PFSK-1 (cell line): ENCODE measurements around the gene FCAMR.

Source experiments
- FOXP2 ChIP-seq: optimal IDR thresholded peaks from 2 replicates; pipeline ENCODE3; 2011; ENCODE audit warnings: borderline replicate concordance, control low read depth, inconsistent platforms; ENCODE audit not compliant: insufficient read depth; ENCODE audit errors: extremely low read length, extremely low read depth
- POLR2AphosphoS5 ChIP-seq: IDR thresholded peaks from 2 replicates; pipeline ENCODE4 v1.6.1; 2012; ENCODE audit warnings: low read depth, mild to moderate bottlenecking, control low read depth, low read length, moderate library complexity
- SIN3A ChIP-seq: IDR thresholded peaks from 2 replicates; pipeline ENCODE4 v1.6.1; 2012; ENCODE audit warnings: mild to moderate bottlenecking, low read length, moderate library complexity, borderline replicate concordance; ENCODE audit not compliant: insufficient read depth
- TAF1 ChIP-seq: IDR thresholded peaks from 2 replicates; pipeline ENCODE4 v1.6.1; 2012; ENCODE audit warnings: low read length, control low read depth, borderline replicate concordance; ENCODE audit not compliant: insufficient read depth
- TF ChIP-seq, protein P1 (sequence below), 2 experiments: IDR thresholded peaks; 2 replicates each; pipeline versions ENCODE4 v1.6.1 to v1.8.0; 2011 to 2012; ENCODE audit warnings: low read depth in 2 of 2, low read length in 2 of 2, control low read depth in 1 of 2, inconsistent platforms in 1 of 2, mild to moderate bottlenecking in 1 of 2, moderate library complexity in 1 of 2; ENCODE audit not compliant: insufficient read depth in 1 of 2

DNA sequence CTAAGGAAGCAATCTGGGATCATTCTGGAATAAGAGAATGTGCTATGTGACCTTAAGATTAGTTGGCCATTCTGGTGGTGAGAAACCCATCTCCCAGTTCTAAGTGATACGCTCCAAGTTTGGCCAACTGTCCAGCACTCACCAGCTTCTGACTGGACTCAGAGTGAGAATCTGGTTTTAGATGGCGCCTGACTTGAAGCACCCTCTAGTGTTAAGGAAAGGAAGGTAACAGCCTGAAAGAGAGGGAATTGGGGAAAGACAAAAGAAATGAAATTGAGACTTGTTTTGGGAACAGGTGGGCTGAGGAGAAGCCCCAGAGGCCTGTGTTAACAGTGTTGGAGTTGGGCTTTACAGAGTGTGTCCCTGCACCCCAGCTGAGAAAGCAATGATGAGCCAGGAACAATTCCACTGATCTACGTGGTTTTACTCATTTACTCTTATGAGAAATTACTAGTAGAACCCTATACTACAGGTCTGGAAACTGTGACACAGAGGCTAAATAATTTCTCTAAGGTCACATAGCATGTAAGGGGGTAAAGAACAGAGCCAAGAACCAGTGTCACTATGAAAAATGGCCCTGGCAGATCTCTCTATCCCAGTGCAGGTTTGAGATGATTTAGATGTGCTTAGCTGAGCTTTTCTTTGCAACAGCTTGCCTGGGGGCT lies 9.3 kb upstream of the FCAMR start:
- TF ChIP-seq SIN3A: no peak
- no peak for TF ChIP-seq POLR2AphosphoS5
- no peak for TF ChIP-seq TAF1
- TF ChIP-seq, protein P1, sequence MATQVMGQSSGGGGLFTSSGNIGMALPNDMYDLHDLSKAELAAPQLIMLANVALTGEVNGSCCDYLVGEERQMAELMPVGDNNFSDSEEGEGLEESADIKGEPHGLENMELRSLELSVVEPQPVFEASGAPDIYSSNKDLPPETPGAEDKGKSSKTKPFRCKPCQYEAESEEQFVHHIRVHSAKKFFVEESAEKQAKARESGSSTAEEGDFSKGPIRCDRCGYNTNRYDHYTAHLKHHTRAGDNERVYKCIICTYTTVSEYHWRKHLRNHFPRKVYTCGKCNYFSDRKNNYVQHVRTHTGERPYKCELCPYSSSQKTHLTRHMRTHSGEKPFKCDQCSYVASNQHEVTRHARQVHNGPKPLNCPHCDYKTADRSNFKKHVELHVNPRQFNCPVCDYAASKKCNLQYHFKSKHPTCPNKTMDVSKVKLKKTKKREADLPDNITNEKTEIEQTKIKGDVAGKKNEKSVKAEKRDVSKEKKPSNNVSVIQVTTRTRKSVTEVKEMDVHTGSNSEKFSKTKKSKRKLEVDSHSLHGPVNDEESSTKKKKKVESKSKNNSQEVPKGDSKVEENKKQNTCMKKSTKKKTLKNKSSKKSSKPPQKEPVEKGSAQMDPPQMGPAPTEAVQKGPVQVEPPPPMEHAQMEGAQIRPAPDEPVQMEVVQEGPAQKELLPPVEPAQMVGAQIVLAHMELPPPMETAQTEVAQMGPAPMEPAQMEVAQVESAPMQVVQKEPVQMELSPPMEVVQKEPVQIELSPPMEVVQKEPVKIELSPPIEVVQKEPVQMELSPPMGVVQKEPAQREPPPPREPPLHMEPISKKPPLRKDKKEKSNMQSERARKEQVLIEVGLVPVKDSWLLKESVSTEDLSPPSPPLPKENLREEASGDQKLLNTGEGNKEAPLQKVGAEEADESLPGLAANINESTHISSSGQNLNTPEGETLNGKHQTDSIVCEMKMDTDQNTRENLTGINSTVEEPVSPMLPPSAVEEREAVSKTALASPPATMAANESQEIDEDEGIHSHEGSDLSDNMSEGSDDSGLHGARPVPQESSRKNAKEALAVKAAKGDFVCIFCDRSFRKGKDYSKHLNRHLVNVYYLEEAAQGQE (IDR thresholded peaks at IDR 0.05; ENCODE audit: insufficient read depth in 1 of 2, low read depth in 2 of 2, low read length in 2 of 2): peak in 1 of 2 experiments; percentile 67; a peak in 1 of 4 replicates
- TF ChIP-seq FOXP2: no peak
